ENCODE data around the gene PLEKHJ1.

DNA sequence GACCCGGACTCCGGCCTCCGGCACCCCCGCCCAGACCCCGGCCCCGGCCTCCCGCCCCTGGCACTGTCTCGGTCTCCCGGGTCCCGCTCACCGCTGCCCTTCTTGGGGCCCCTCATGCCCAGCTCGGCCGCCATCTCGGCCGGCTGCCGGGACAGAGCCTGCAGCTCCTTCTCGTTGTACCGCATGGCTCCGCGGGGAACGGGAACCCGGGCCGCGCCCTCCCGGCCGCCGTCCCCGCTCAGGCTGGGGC lies 140 bp downstream of the PLEKHJ1 start:
- TF ChIP-seq, protein P1, sequence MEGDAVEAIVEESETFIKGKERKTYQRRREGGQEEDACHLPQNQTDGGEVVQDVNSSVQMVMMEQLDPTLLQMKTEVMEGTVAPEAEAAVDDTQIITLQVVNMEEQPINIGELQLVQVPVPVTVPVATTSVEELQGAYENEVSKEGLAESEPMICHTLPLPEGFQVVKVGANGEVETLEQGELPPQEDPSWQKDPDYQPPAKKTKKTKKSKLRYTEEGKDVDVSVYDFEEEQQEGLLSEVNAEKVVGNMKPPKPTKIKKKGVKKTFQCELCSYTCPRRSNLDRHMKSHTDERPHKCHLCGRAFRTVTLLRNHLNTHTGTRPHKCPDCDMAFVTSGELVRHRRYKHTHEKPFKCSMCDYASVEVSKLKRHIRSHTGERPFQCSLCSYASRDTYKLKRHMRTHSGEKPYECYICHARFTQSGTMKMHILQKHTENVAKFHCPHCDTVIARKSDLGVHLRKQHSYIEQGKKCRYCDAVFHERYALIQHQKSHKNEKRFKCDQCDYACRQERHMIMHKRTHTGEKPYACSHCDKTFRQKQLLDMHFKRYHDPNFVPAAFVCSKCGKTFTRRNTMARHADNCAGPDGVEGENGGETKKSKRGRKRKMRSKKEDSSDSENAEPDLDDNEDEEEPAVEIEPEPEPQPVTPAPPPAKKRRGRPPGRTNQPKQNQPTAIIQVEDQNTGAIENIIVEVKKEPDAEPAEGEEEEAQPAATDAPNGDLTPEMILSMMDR (IDR thresholded peaks at IDR 0.05), result no peak
- TF ChIP-seq CHD2 (IDR thresholded peaks at IDR 0.05; ENCODE audit: low read length, partially characterized antibody) (no peak), FOXJ3 (CRISPR knock-in tag; IDR thresholded peaks at IDR 0.05) (no peak)
